GM18507 (cell line): ENCODE results near the gene TMEM19.
A peak's percentile ranks its signal among the peaks of the same experiment; 100 is the strongest.
"Not testable (repeated sequence)": the region's sequence is repeated elsewhere in the genome, so short reads cannot be mapped to it uniquely, and the experiment has no call there.

ENCODE experiments used
- DNase-seq: peaks from one replicate; pipeline ENCODE4 v3.0.0; 2011; ENCODE audit warnings: low read depth; ENCODE audit not compliant: insufficient read length; ENCODE audit errors: extremely low spot score
- FAIRE-seq: peaks from 2 replicates; lab custom pipeline; 2011; peaks lifted over from hg19 to GRCh38; lab: Jason Lieb, UNC

The TMEM19 gene

DNA sequence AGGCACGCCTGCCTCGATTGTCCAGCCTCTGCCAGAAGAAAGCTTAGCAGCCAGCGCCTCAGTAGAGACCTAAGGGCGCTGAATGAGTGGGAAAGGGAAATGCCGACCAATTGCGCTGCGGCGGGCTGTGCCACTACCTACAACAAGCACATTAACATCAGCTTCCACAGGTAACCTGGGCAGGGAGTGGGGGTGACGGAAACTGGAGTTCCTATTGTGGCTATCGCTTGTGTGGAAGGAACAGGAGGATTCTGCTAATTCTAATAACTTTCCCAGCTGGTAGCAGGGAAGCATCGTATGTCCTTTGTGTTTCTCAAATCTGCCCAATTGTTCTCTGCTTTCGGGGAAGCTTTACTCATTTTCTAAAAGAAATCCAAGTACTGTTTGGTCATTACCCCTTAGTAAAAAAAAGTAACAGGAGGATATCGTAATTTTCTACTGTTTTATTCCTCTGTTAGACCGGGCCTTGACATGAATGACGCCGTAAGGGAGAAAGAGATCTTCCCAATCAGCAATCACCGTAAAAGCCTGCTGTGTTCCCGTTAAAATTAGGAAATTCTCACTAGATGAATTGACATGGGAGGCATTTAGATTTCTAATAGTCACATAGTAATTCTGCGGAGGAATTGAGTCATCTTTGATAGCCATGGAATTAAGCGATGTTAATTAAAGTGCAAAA is 21.3 kb upstream of the TMEM19 start:
- no peak for DNase-seq
- no peak for FAIRE-seq

- DNase-seq: no peak
Observed at GRCh38 chr12:71665090-71665463, 20.8 kb upstream of the TMEM19 start.

GRCh38 chr12:71666259-71666658 is 19.6 kb upstream of the TMEM19 start:
- FAIRE-seq (no peak), DNase-seq (no peak)

More at GRCh38 chr12:71665090-71665463, 20.8 kb upstream of the TMEM19 start:
- FAIRE-seq: no peak

GRCh38 chr12:71671311-71671710 is 14.6 kb upstream of the TMEM19 start:
- DNase-seq (no peak), FAIRE-seq (no peak)

- peak; percentile 9 for FAIRE-seq
- DNase-seq: no peak
Observed at GRCh38 chr12:71671816-71672215, 14.1 kb upstream of the TMEM19 start.

DNA sequence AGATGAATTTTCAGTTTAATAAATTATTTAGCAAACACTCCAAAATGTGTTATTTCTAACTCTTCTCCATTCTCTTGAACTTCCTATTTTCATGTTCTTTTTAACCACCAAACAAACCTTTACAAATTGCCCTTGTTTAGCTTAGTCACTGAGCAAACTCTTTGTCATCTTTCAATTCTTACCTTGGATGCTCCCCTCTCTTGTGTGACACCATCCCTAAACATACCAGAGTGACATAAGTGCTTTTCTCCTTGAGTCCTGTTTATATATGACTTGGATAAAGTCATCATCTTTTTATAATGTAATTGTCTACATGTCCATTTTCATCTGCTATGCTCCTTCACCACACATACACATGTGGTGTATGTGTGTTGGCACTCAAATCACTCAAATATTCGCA is 3.4 kb upstream of the TMEM19 start:
- FAIRE-seq (no peak), DNase-seq (no peak)

DNA sequence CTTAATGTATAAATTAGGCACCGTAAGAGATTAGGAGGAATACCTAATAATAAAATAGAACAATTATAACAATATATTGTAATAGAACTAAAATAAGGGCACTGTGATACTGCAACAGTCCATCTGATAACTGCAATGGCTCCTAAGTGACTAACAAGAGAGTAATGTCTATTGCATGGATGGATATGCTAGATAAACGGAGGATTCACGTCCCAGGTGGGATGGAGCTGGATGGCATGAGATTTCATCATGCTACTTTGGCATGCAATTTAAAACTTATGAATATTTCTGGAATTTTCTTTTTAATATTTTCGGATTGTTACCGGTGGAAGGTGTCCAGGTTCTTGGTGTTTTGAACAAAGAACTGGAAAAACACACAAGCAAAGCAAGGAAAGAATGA is 2.2 kb upstream of the TMEM19 start:
- no peak for DNase-seq
- no peak for FAIRE-seq

- no peak for DNase-seq
- peak; percentile 29 for FAIRE-seq
Observed at GRCh38 chr12:71684081-71684480, 1.8 kb upstream of the TMEM19 start.

GRCh38 chr12:71685312-71685906 is 473 bp upstream of the TMEM19 start:
- DNase-seq: no peak
- no peak for FAIRE-seq

GRCh38 chr12:71686658-71687025 is 760 bp downstream of the TMEM19 start:
- DNase-seq (no peak), FAIRE-seq (no peak)

DNA sequence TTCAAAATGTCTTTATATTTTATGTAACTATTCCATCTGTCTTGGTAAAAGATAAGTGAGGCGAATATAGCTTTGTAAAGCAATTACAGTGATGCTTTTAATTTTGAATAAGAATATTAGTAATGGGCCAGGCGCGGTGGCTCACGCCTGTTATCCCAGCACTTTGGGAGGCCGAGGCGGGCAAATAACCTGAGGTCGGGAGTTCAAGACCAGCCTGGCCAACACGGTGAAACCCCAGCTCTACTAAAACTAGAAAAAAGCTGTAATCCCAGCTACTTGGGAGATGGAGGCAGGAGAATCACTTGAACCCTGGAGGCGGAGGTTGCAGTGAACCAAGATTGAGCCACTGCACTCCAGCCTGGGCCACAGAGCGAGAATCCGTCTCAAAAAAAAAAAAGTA is 1.3 kb downstream of the TMEM19 start:
- FAIRE-seq: not testable (repeated sequence)

DNA sequence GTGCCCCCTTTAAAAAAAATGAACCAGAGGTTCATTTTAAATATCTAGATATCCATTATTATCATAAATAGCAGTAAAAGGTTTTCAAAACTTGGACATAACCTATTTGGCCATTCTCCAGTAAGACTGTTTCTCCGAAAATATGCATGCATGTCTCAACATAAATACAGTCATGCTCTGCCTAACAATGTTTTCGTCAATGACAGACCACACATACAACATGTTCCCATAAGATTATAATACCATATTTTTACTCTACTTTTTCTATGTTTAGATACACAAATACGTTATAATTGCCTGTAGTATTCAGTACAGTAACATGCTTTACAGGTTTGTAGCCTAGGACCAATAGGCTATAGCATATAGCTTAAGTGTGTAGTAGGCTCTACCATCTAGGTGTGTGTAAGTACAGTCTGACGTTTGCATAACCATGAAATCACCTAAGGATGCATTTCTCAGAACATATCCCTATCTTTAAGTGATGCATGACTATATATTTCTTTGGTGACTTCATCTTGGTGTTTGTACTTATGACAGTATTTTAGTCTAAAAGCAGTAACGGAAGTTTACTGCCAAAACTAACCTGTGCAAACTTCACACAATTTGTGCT is 3.2 kb downstream of the TMEM19 start:
- DNase-seq: no peak
- no peak for FAIRE-seq

More for the DNA sequence above, 1.3 kb downstream of the TMEM19 start:
- not testable (repeated sequence) for DNase-seq

DNA sequence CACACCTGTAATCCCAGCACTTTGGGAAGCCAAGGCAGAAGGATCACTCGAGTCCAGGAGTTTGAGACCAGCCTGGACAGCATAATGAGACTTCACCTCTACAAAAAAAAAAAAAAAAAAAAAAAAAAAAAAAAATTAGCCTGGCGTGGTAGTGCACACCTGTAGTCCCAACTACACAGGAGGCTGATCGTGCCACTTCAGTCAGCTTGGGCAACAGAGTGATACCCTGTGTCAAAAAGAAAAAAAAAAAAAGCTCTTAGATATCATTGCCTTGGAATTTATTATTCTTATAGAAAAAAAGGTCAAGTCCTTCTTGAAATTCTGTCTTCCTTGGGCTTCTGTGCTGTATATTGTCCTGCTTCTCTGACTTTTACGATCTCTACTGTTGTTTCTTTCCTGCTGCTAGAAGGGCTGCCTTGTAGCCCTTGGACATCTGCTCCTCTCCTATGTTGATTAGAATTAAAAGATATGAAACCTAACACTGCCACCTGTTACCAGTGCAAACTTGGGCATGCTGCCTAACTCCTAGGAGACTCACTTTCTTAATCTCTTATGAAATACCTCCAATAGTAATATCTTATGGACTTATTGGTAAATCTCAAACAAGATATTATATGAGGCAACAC is 5.7 kb downstream of the TMEM19 start:
- FAIRE-seq (no peak), DNase-seq (no peak)

GRCh38 chr12:71693126-71693525 is 7.2 kb downstream of the TMEM19 start:
- FAIRE-seq (no peak), DNase-seq (no peak)

DNA sequence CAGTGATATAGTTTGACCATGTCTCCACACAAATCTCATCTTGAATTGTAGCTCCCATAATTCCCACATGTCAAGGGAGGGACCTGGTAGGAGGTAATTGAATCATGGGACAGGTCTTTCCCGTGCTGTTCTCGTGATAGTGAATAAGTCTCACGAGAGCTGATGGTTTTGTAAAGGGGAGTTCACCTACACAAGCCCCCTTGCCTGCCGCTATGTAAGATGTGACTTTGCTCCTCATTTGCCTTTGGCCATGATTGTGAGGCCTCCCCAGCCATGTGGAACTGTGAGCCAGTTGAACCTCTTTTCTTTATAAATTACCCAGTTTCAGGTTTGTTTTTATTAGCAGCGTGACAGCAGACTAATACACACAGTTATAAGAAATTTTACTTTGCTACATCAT is 7.8 kb downstream of the TMEM19 start:
- peak; percentile 26 for FAIRE-seq
- not testable (repeated sequence) for DNase-seq

- peak; percentile 18 for DNase-seq
- peak; percentile 82 for FAIRE-seq
Observed at GRCh38 chr12:71694099-71694820, 8.4 kb downstream of the TMEM19 start.

GRCh38 chr12:71695782-71696181 is 9.9 kb downstream of the TMEM19 start:
- DNase-seq (no peak), FAIRE-seq (no peak)

DNA sequence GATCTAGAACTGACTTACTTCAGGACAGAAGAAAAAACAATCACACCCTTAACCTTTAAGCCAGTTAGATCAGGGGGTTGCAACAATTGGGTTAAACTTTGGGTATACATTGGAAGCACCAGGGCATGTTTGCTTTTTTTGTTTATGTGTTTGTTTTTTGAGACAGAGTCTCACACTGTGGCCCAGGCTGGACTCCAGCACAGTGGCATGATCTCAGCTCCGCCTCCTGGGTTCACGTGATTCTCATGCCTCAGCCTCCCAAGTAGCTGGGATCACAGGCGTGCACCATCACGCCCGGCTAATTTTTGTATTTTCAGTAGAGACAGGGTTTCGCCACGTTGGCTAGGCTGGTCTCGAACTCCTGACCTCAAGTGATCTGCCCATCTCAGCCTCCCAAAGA is 16.3 kb downstream of the TMEM19 start:
- not testable (repeated sequence) for DNase-seq, FAIRE-seq

- DNase-seq: no peak
- no peak for FAIRE-seq
Observed at GRCh38 chr12:71702590-71702989, 16.7 kb downstream of the TMEM19 start.

DNA sequence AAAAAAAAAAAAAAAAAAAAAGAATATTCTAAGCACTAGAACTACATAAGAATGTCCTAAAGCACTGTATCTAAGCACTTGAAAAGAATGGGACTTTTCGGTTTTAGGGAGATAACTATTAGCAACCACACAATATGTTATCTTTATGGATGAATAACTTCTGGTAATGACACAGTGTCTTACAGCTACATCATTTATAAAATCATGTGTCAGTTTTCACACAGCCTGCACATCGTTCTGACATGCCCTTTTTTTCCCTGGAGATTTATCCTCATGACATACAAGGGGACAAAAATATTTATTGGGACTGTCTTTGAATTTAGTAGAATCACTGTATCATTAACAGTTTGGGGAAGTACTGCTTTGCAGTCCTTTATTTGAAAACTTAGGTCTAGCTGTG is 17.3 kb downstream of the TMEM19 start:
- FAIRE-seq (no peak), DNase-seq (no peak)
